ENCODE results near the gene MRNIP.
"Not testable (repeated sequence)": the region's sequence is repeated elsewhere in the genome, so short reads cannot be mapped to it uniquely, and the experiment has no call there.

Gene MRNIP

DNA sequence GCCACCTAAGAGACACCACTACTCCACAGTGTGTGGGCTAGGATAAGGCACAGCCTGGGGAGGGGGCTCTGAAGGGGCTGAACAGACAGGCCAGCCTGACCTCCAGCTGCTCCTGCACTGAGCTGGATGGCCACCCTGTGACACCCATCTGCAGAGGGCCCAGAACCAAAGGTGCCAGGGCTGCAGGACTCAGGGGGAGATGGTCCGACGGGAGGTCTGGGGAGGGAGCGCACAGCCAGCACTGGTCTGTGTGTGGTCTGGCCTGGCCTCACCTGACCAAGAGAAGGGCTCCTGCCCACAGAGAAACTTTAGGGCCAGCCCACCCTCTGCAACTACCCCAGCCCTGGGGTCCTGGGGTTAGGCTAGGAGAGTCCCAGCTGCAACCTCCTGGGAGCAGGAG, 64.0 kb downstream of the MRNIP start:
- no peak for DNase-seq (ENCODE audit: low read depth in 2 of 3, low spot score in 2 of 3)

DNA sequence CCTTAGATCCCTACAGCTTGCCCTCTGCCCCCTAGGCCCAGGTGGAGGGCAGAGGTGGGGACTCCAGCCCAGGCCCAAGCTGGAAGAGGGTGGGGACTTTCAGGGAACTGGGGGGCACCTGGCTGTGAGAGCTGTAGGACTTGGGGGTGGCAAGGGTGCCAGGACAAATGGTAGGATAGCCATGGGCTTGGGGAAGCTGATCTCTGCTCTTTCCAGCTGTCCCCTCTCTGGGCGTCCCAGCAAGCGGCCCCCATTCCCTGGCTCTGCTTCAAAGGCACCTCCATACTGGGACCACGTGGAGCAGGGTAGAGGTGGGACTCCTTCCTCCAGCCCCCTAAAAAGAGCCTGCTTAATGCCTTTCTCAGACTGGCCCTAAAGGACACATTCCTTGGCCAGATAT, 64.4 kb downstream of the MRNIP start:
- DNase-seq (ENCODE audit: low read depth in 2 of 3, low spot score in 2 of 3): no peak

DNA sequence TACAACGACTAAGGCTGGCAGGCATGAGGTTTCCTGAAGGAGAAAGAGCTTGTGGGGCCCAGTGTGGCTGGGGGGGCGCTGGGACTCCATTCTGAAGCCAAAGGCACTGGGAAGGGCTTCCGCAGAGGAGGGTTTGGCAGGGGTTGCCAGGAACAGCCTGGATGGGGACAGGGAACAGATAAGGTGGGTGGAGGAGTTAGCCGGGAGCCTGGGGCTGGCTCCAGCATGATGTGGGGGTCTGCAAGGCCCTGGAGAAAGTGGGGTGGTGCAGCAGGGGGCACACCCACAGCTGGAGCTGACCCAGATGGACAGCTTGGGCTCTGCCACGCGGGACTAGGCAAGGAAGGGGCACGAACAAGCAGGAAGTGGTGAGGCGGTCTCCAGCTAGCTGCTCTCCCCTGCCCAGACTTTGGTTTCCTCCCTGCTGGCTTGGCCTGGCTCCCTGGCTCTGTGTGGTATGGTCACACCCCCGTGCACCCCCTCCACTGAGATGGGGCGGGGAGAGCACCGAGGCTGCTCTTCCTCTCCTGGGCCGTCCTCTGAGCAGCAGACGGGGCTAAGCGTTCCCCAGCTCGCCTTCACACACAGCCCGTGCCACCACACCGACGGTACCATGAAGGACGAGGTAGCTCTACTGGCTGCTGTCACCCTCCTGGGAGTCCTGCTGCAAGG, 65.0 kb downstream of the MRNIP start, which contains the start of gene LTC4S:
Gene LTC4S, plus strand, starts transcription at position 519 of the 672 bp plus-strand sequence. Its CDS starts 95 bp downstream, at position 614.
- no peak for DNase-seq (ENCODE audit: low read depth in 2 of 3, low spot score in 2 of 3)

DNA sequence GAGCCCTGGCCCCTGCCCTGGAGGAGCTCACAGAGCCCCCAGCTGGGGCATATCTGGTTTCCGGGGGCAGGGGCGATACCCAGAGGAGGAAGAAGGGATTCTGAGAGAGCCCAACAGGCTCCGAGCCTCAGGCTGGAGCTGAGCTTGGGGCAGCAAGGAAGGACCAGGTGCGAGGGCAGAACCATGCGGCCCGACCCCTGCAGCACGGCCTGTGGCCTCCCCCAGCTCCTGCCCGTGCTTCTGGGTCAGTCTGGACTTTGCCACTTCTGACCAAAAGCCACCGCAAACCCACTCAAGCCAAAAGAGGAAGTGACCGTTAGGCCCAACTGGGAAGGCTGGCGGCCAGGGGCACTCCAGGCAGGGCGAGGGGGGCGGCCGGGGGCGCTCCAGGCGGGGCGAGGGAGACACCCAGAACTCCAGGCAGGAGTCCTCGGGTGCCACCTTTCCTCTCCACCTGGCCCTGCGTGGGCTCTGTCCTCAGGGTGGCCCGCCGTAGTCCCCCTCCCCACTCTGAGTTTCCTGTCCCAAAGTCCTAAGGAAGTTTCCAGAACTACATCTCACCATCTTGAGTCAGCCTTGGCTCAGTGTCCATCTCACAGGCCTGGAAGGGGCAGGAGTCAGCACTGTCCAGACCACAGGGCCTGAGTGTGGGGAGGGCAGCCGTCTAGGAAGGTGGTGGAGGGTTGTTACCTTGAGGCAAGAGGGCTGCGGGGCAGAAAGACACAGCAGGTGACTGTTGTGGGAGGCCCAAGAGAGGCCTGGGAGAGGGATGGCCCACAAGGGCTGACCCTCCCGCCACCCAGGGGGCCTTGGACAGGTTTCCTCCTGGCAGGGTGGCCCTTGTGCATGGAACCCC, 65.8 kb downstream of the MRNIP start:
- no peak for DNase-seq (ENCODE audit: low read depth in 2 of 3, low spot score in 2 of 3)

DNA sequence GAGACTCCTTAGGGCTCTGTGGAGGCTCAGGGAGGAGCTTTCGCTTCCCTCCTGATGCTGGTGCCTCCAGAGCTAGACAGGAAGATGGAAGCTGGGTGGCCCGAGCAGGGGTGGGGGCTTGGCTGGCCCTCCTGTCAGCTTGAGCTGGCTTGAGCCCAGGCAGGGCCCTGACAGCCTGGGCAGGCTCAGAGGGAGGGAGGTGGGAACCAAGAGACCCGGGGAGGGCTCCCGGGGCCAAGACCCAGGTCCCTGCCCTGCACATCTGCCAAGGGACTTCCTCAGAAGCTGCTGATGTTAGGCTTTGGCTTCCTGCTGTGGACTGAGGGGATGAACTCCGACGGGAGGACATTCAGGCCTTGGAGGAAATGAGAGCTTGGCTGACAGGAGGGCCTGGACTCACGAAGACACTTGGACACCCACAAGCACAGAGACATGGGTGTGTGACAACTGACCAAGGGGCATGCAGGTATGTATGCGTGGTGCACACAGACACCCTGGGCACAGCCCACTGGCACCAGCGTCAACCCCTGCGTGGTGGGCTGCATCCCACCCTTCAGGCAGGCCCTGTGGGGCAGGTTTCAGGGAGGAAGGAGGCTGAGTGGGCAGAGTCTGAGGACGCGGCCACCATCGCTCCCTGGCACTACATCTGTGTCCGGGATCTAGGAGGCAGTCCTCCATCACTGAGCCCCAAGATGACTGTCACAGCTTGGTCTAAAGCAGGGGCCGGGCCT, 66.6 kb downstream of the MRNIP start:
- DNase-seq (ENCODE audit: low read depth in 2 of 3, low spot score in 2 of 3): no peak

DNA sequence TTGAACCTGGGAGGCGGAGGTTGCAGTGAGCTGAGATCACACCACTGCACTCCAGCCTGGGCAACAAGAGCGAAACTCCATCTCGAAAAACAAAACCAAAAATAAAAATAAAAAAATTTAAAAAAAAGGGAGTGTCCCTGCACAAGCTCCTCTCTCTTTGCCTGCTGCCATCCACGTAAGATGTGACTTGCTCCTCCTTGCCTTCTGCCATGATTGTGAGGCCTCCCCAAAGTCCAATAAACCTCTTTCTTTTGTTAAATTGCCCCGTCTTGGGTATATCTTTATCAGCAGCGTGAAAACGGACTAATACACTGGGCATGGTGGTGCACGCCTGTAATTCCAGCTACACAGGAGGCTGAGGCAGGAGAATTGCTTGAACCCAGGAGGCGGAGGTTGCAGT, 69.3 kb downstream of the MRNIP start:
- DNase-seq (ENCODE audit: low read depth in 2 of 3, low spot score in 2 of 3): not testable (repeated sequence)

DNA sequence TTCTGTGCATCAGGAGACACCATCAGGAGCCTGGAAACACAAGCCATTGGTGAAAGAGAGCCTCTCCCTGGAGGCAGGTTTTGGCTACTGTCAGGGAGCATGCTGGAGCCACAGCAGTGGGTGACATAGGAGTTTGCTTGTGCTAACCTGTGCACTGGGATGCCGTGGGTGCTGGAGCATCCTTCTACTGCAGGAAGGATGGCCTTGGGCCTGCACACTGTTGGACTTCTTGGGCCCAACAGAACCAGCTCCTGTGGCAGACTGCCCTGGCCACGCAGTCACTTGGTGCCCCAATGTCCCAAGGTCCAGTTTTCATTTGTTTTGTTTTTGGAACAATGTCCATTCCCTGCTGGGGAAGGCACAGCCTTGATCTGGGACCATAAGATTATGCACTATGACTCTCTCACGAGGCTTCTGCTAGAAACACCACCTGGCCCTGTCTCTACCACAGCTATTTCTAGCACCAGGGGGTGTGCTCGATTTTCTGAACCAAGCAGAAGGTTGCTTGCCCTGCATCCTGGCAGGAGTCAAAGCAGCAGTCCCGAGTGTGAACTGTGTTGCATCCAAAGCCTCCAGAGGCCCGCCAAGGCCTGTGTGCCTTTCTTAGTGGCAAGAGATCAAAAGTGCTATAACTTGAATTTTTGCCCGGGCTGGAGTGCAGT, 70.3 kb downstream of the MRNIP start:
- no peak for DNase-seq (ENCODE audit: low read depth in 2 of 3, low spot score in 2 of 3)

Measured in activated CD8-positive, alpha-beta memory T cell treated with anti-CD3 and anti-CD28 coated beads for 48 hours (primary cell).